ENCODE data around the gene NADSYN1.

The NADSYN1 gene

GRCh38 chr11:71467164-71467563 is 14.2 kb downstream of the NADSYN1 start:
- no peak for TF ChIP-seq CTCF (IDR thresholded peaks at IDR 0.05; ENCODE audit: borderline replicate concordance, control extremely low read depth, extremely low read depth, insufficient read depth, missing control alignments)
- DNase-seq (ENCODE audit: low spot score), result no peak
- in situ Hi-C loops (cut with MboI; ENCODE audit: low sequenced_read_pairs, unreplicated experiment), result no loop called here

DNA sequence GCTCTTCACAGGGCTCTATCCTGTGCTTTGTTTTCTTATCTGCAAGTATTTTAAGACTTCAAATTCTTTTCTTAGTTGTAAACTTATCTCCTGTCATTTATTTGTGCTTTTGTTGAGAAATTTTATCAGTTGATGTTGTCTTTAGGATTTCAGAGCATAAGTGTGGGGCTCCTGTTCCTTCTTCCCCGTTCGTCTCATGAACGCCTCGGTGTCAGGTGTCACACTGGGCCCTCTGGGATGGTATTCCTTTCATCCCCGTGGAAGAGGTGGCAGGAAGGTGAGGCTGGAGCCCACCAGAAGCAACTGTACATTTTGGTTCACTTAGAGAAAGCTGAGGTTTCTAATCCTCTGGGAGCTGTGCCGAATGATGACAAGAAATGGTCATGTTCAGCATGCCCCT is 17.9 kb downstream of the NADSYN1 start:
- no peak for TF ChIP-seq CTCF (IDR thresholded peaks at IDR 0.05; ENCODE audit: borderline replicate concordance, control extremely low read depth, extremely low read depth, insufficient read depth, missing control alignments)
- DNase-seq (ENCODE audit: low spot score), result no peak
- in situ Hi-C loops (cut with MboI; ENCODE audit: low sequenced_read_pairs, unreplicated experiment), result no loop called here

- TF ChIP-seq CTCF (IDR thresholded peaks at IDR 0.05; ENCODE audit: borderline replicate concordance, control extremely low read depth, extremely low read depth, insufficient read depth, missing control alignments), result no peak
- in situ Hi-C loops (cut with MboI; ENCODE audit: low sequenced_read_pairs, unreplicated experiment), result no loop called here
- no peak for DNase-seq (ENCODE audit: low spot score)
Measured at GRCh38 chr11:71472357-71472885, 19.4 kb downstream of the NADSYN1 start.

DNA sequence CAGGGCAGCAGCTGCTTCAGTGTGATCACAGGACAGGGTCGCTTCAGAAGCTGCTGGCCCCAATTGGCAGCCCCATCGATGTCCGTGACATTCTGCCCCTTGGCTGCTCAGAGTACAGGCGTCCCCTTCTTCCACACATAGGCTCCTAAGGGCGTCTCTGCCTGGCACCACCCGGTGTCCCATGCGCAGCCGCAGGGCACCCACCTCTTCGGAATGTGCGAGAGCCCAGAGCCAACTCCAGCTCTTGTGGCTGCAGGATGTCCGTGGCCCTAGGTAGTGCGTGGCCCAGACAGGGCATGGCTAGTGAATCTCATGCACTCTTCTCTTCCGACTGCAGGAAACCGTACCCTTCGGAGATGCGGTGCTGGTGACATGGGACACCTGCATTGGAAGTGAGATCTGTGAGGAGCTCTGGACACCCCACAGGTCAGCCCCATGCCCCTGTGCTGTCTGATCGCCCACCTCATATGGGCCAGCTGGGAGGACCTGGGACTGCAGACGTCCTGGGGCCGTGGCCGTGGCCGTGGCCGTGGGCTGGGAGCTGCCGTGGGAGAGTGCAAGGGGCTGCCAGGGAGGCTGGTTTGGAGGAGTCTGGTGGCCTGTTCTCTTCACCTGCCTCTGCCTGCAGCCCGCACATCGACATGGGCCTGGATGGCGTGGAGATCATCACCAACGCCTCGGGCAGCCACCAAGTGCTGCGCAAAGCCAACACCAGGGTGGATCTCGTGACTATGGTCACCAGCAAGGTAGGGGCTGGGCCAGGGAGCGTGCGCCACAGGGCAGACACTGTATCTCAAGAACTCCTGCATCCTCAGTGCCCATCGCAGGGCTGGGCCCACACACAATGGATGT is 20.2 kb downstream of the NADSYN1 start:
- no peak for DNase-seq (ENCODE audit: low spot score)
- no peak for TF ChIP-seq CTCF (IDR thresholded peaks at IDR 0.05; ENCODE audit: borderline replicate concordance, control extremely low read depth, extremely low read depth, insufficient read depth, missing control alignments)
- in situ Hi-C loops (cut with MboI; ENCODE audit: low sequenced_read_pairs, unreplicated experiment), result no loop called here

DNA sequence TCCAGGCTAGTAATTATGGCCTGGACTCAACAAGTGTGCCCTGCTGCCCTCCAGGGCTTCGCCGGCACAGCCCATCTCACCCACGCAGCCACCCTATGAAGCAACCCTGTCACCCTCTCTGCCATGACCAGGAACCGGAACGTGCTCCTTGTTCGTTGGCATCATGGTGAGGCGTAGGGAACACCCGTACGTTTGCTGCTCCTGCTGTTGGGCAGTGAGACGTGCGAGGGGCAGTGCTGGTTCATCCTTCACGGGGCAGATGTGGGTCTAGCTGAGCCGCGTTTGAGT is 20.7 kb downstream of the NADSYN1 start:
- in situ Hi-C loops (cut with MboI; ENCODE audit: low sequenced_read_pairs, unreplicated experiment), result no loop called here
- TF ChIP-seq CTCF (IDR thresholded peaks at IDR 0.05; ENCODE audit: borderline replicate concordance, control extremely low read depth, extremely low read depth, insufficient read depth, missing control alignments), result no peak
- DNase-seq (ENCODE audit: low spot score), result no peak

DNA sequence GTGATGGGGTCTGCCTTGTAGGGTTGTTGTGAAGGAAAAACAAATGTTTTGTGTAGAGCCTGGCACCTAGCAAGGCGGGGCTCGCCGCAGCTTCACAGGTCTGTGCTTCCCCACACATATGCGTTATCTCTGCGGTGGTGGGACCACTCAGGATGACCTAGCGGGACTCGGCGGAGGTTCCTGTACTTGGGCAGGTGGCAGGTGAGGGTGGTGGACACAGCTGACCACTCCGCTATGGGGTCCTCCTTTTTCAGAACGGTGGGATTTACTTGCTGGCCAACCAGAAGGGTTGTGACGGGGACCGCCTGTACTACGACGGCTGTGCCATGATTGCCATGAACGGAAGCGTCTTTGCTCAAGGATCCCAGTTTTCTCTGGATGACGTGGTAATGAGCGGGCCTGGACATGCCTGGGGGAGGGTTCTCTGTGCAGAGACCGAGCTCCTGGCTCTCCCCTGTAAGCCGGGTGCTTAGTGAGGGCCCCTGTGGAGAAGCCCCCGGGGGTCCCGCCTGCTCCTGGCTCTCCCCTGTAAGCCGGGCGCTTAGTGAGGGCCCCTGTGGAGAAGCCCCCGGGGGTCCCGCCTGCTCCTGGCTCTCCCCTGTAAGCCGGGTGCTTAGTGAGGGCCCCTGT is 21.3 kb downstream of the NADSYN1 start:
- in situ Hi-C loops (cut with MboI; ENCODE audit: low sequenced_read_pairs, unreplicated experiment), result no loop called here
- DNase-seq (ENCODE audit: low spot score), result no peak
- TF ChIP-seq CTCF (IDR thresholded peaks at IDR 0.05; ENCODE audit: borderline replicate concordance, control extremely low read depth, extremely low read depth, insufficient read depth, missing control alignments), result no peak
